NCI-H82 treated with DMSO at 0.1 percent for 48 hours (cell line): ENCODE results near the gene LAMTOR4.
"Not testable (repeated sequence)": the region's sequence is repeated elsewhere in the genome, so short reads cannot be mapped to it uniquely, and the experiment has no call there.

Source experiments
- DNase-seq: peaks from one replicate; lab custom pipeline; 2025; ENCODE audit not compliant: unreplicated experiment; lab: John Stamatoyannopoulos, UW

LAMTOR4 gene

GRCh38 chr7:100195222-100195621 is 46.5 kb downstream of the LAMTOR4 start:
- no peak for DNase-seq

GRCh38 chr7:100195901-100196322 is 47.2 kb downstream of the LAMTOR4 start:
- not testable (repeated sequence) for DNase-seq

GRCh38 chr7:100198266-100198665 is 49.5 kb downstream of the LAMTOR4 start:
- DNase-seq = no peak

GRCh38 chr7:100200693-100201092 is 52.0 kb downstream of the LAMTOR4 start:
- DNase-seq = no peak
